Caco-2 (cell line): Measurements from ENCODE around the gene PRSS1. TPM values are rescaled to one million over a fixed set of nuclear protein-coding genes. Genes with fewer than 3 reads are reported as not detected.
"Not testable (repeated sequence)": the region's sequence is repeated elsewhere in the genome, so short reads cannot be mapped to it uniquely, and the experiment has no call there.

ENCODE experiments used
- BruUV-seq: library from RNA; stranded (reverse); fragments of 400-500 nt; replicated peaks from 2 replicates; lab custom pipeline; 2021; lab: Mats Ljungman, UMichigan
- CTCF ChIA-PET: fragments of 300-600 bp; sonication (Branson Sonifier 250); formaldehyde crosslinking; loops from one replicate; lab custom pipeline; 2022; ENCODE audit warnings: antibody characterized with exemption; lab: Charles Lee
- POLR2A ChIA-PET: fragments of 300-600 bp; sonication (Branson Sonifier 250); formaldehyde crosslinking; loops from one replicate; lab custom pipeline; 2022; ENCODE audit warnings: antibody characterized with exemption; lab: Charles Lee
- DNase-seq, 2 experiments: peaks; one replicate each; pipeline versions ENCODE4 v3.0.0 to v3.0.0-alpha.2; 2020 to 2022
- H3K27me3 ChIP-seq: replicated peaks from 2 replicates; pipeline ENCODE4 v1.6.0; 2011; ENCODE audit warnings: low read length; ENCODE audit not compliant: control insufficient read depth, insufficient read depth
- H3K36me3 ChIP-seq: 2 replicates; pipeline ENCODE4 v1.5.1; 2011; ENCODE audit warnings: low read length; ENCODE audit not compliant: control insufficient read depth, insufficient read depth
- H3K4me1 ChIP-seq: fragments of 250-450 bp; sonication (Bioruptor Pico); 2 replicates; pipeline ENCODE4 v1.5.1; 2020; ENCODE audit warnings: mild to moderate bottlenecking
- H3K4me3 ChIP-seq: 2 replicates; pipeline ENCODE4 v1.5.1; 2011; ENCODE audit warnings: low read depth, mild to moderate bottlenecking, control low read depth, low read length
- H3K9me3 ChIP-seq: fragments of 250-450 bp; sonication (Bioruptor Pico); 2 replicates; pipeline ENCODE4 v1.5.1; 2020; ENCODE audit warnings: mild to moderate bottlenecking, moderate library complexity
- H3K27ac Mint-ChIP-seq: one replicate; pipeline ENCODE4 v1.8.0; 2022; ENCODE audit warnings: mixed read lengths; ENCODE audit not compliant: unreplicated experiment
- H3K27me3 Mint-ChIP-seq: one replicate; pipeline ENCODE4 v1.8.0; 2022; ENCODE audit warnings: mixed read lengths; ENCODE audit not compliant: insufficient read depth, unreplicated experiment
- H3K36me3 Mint-ChIP-seq: one replicate; pipeline ENCODE4 v1.8.0; 2022; ENCODE audit warnings: mild to moderate bottlenecking, mixed read lengths; ENCODE audit not compliant: insufficient read depth, unreplicated experiment
- H3K4me1 Mint-ChIP-seq: one replicate; pipeline ENCODE4 v1.8.0; 2022; ENCODE audit warnings: low read depth, mixed read lengths; ENCODE audit not compliant: unreplicated experiment
- H3K4me3 Mint-ChIP-seq: one replicate; pipeline ENCODE4 v1.8.0; 2022; ENCODE audit warnings: mild to moderate bottlenecking, moderate library complexity, mixed read lengths; ENCODE audit not compliant: unreplicated experiment
- H3K9me3 Mint-ChIP-seq: one replicate; pipeline ENCODE4 v1.8.0; 2022; ENCODE audit warnings: mixed read lengths; ENCODE audit not compliant: unreplicated experiment
- intact Hi-C: fragments of 100-400 bp; cut with micrococcal nuclease; formaldehyde crosslinking; loops from one replicate; pipeline ENCODE4 v1.10.0; 2022; ENCODE audit not compliant: unreplicated experiment
- total RNA-seq: library from RNA; stranded (reverse); gene quantifications from 2 replicates; pipeline ENCODE4 v1.2.3, GENCODE V29; 2022
- TF ChIP-seq, protein P1 (sequence below), 2 experiments: fragments of 200-600 bp in 1 of 2; IDR thresholded peaks; 1 replicate in 1 of 2; 2 replicates in 1 of 2; pipeline versions ENCODE4 v1.5.1 to v1.8.0; 2011 to 2022; ENCODE audit warnings: antibody characterized with exemption in 1 of 2, control low read depth in 1 of 2, inconsistent platforms in 1 of 2, low read depth in 1 of 2, low read length in 1 of 2, mild to moderate bottlenecking in 1 of 2, moderate library complexity in 1 of 2; ENCODE audit not compliant: insufficient read depth in 1 of 2, severe bottlenecking in 1 of 2, unreplicated experiment in 1 of 2

PRSS1 gene
- total RNA-seq, 1 experiment from 2014 or later, result 18.1 TPM

DNA sequence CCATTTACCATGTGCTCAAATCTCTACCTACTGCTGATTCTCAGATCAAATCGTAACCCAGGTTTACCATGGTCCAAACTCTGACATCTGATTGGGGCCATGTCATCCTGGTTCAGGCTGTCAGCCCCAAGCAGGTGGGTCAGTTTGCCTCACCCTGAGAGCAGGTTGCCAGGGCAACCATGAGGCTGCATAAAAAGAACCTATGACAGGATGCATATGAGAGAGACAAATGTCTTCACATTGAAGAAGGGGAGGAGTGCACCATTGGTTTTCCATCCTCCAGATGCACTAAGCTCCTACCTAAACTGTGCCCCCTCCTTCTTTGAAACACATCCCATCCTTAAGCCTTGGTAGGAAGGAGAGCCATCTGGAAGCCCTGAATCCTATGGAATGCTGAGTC lies 10.2 kb downstream of the PRSS1 start:
- no peaks in the 10 kb centered on the region for H3K36me3 ChIP-seq
- TSS peak; percentile 86 for BruUV-seq
- H3K4me1 Mint-ChIP-seq, result peaks cover 18% of the 10 kb centered on the region
- intact Hi-C loops, result no loop called here
- DNase-seq, result no peak
- H3K4me1 ChIP-seq, result peaks cover 12% of the 10 kb centered on the region
- CTCF ChIA-PET, result interaction anchor here (1.2 to 2.0 kb wide), 2 partner anchors 24 to 47 kb away, joined by 3 to 10 read pairs; no protein-coding TSS in a partner anchor
- TF ChIP-seq, protein P1, sequence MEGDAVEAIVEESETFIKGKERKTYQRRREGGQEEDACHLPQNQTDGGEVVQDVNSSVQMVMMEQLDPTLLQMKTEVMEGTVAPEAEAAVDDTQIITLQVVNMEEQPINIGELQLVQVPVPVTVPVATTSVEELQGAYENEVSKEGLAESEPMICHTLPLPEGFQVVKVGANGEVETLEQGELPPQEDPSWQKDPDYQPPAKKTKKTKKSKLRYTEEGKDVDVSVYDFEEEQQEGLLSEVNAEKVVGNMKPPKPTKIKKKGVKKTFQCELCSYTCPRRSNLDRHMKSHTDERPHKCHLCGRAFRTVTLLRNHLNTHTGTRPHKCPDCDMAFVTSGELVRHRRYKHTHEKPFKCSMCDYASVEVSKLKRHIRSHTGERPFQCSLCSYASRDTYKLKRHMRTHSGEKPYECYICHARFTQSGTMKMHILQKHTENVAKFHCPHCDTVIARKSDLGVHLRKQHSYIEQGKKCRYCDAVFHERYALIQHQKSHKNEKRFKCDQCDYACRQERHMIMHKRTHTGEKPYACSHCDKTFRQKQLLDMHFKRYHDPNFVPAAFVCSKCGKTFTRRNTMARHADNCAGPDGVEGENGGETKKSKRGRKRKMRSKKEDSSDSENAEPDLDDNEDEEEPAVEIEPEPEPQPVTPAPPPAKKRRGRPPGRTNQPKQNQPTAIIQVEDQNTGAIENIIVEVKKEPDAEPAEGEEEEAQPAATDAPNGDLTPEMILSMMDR (IDR thresholded peaks at IDR 0.05; ENCODE audit: insufficient read depth in 1 of 2, low read depth in 1 of 2, low read length in 1 of 2, severe bottlenecking in 1 of 2, unreplicated experiment in 1 of 2), result no peak
- H3K36me3 Mint-ChIP-seq, result no peaks in the 10 kb centered on the region
- H3K4me3 Mint-ChIP-seq, result no peak overlapping the region
- no peak overlapping the region for H3K4me3 ChIP-seq
- no peaks in the 10 kb centered on the region for H3K9me3 ChIP-seq
- H3K27ac Mint-ChIP-seq, result peak overlapping the region; percentile 94
- peaks cover 18% of the 10 kb centered on the region for H3K9me3 Mint-ChIP-seq
- POLR2A ChIA-PET, result no interaction called here
- H3K27me3 ChIP-seq, result no peaks in the 10 kb centered on the region
- no peaks in the 10 kb centered on the region for H3K27me3 Mint-ChIP-seq

DNA sequence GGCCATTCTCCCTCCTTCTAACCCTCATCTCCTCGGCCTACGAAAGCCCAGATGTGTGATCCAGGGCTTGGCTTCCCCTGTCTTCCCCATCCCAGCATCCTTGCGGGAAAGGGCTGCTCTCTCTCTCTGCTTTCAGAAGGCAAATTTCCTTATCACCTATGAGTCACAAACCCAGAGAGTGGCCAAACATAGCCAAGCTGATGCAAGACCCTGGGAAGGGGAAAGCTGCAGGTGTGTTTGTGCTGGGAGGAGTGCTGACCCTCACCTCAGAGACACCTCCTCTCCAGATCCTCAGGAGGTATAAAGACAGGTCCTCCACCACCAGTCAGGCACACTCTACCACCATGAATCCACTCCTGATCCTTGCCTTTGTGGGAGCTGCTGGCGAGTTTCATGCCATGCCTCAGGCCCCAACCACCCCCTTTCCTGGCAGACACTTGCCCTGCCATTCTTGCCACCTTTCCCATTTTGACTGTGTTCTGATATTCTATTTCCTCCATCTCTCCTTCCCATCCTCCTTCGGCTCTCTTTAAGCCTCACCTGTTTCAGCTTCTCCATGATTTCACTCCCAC lies 10.9 kb downstream of the PRSS1 start:
- CTCF ChIA-PET, result interaction anchor here (1.2 to 2.0 kb wide), 3 partner anchors 10 to 48 kb away, joined by 3 to 10 read pairs (median 4); no protein-coding TSS in a partner anchor

DNA sequence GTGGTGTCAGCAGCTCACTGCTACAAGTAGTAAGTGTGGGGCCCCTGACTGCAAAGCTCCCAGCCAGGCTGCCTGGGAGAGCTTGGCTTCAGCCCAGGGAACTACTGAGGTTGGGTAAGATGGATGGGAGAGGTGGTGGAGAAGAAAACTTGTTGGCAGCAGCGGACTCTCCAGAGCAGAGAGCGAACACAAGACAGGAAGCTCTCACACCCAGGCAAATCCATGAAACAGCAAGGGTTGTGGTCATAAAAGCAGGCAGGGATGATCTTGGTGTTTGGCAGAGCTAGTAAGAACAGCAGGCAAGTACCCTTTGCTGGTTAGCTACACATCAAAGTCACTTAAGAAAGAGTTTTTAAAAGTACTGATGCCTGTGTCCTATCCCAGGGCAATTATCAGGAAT lies 12.3 kb downstream of the PRSS1 start:
- BruUV-seq, DNase-seq, H3K4me3 Mint-ChIP-seq, H3K27me3 Mint-ChIP-seq, H3K36me3 ChIP-seq, POLR2A ChIA-PET, H3K36me3 Mint-ChIP-seq, CTCF ChIA-PET, H3K27me3 ChIP-seq, H3K4me3 ChIP-seq, H3K9me3 ChIP-seq, intact Hi-C loops: not testable (repeated sequence)
- peaks cover 12% of the 10 kb centered on the region for H3K4me1 ChIP-seq
- Mint-ChIP-seq H3K4me1 (peaks cover 18% of the 10 kb centered on the region), H3K27ac (peak overlapping the region; percentile 94), H3K9me3 (peaks cover 18% of the 10 kb centered on the region)

More for the DNA sequence above, 10.9 kb downstream of the PRSS1 start:
- POLR2A ChIA-PET, result no interaction called here
- no peaks in the 10 kb centered on the region for H3K36me3 ChIP-seq
- peak overlapping the region; percentile 17 for H3K4me3 Mint-ChIP-seq
- TF ChIP-seq, protein P1 (IDR thresholded peaks at IDR 0.05; ENCODE audit: insufficient read depth in 1 of 2, low read depth in 1 of 2, low read length in 1 of 2, severe bottlenecking in 1 of 2, unreplicated experiment in 1 of 2), result no peak
- intact Hi-C loops, result no loop called here
- DNase-seq, result peak; percentile 83 to 84
- peaks cover 18% of the 10 kb centered on the region for H3K4me1 Mint-ChIP-seq
- peak overlapping the region; percentile 94 for H3K27ac Mint-ChIP-seq
- H3K4me3 ChIP-seq, result no peak overlapping the region
- H3K36me3 Mint-ChIP-seq, result no peaks in the 10 kb centered on the region
- peaks cover 18% of the 10 kb centered on the region for H3K9me3 Mint-ChIP-seq
- no peaks in the 10 kb centered on the region for H3K27me3 ChIP-seq
- H3K27me3 Mint-ChIP-seq, result no peaks in the 10 kb centered on the region
- H3K9me3 ChIP-seq, result no peaks in the 10 kb centered on the region
- peaks cover 12% of the 10 kb centered on the region for H3K4me1 ChIP-seq
- BruUV-seq, result no TSS peak
